GM06990 (cell line): ENCODE results near the gene WDR83.
A peak's percentile ranks its signal among the peaks of the same experiment; 100 is the strongest.

Experiments used
- DNase-seq: peaks from one replicate; pipeline ENCODE4 v3.0.0-alpha.2; 2011; ENCODE audit not compliant: insufficient read length; ENCODE audit errors: extremely low read depth
- H3K27me3 ChIP-seq: replicated peaks from 2 replicates; pipeline ENCODE4 v1.6.0; 2011; ENCODE audit warnings: low read length; ENCODE audit not compliant: control insufficient read depth, insufficient read depth
- H3K36me3 ChIP-seq: 2 replicates; pipeline ENCODE4 v1.5.1; 2011; ENCODE audit warnings: low read length; ENCODE audit not compliant: control insufficient read depth, insufficient read depth
- H3K4me3 ChIP-seq: replicated peaks from 2 replicates; pipeline ENCODE4 v1.5.1; 2011; ENCODE audit warnings: low read depth, mild to moderate bottlenecking, control low read depth, low read length
- CTCF ChIP-seq: IDR thresholded peaks from 2 replicates; pipeline ENCODE4 v1.5.1; 2011; ENCODE audit warnings: low read length, control low read depth, mild to moderate bottlenecking, inconsistent platforms; ENCODE audit not compliant: insufficient read depth, poor library complexity, severe bottlenecking

WDR83 gene

GRCh38 chr19:12667731-12668302 lies 1.2 kb downstream of the WDR83 start:
- no peak for TF ChIP-seq CTCF
- no peak for DNase-seq
- H3K36me3 ChIP-seq: peaks cover 23% of the 10 kb centered on the region
- no peaks in the 10 kb centered on the region for H3K27me3 ChIP-seq
- H3K4me3 ChIP-seq: no peak overlapping the region

DNA sequence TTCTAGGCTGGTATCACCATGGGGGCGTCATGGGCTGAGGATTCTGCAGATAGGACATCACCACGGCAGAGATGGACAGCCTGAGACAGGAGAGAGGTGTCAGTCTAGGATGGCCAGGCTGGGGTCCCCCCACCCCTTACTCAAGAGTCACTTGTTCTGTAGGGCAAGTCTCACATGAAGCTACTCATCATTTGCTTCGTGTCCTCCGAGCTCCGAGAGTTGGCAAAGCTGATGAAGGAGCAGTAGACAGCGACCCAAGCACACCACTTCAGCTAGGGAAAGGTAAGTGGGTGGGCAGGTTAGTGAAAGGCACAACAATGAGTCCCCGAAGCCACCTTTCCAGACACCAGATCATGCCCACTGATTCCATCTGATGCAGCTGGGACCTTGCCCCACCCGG lies 1.7 kb downstream of the WDR83 start:
- H3K36me3 ChIP-seq: peaks cover 23% of the 10 kb centered on the region
- H3K4me3 ChIP-seq: peak overlapping the region; percentile 84
- DNase-seq: no peak
- no peak for TF ChIP-seq CTCF
- H3K27me3 ChIP-seq: no peaks in the 10 kb centered on the region

DNA sequence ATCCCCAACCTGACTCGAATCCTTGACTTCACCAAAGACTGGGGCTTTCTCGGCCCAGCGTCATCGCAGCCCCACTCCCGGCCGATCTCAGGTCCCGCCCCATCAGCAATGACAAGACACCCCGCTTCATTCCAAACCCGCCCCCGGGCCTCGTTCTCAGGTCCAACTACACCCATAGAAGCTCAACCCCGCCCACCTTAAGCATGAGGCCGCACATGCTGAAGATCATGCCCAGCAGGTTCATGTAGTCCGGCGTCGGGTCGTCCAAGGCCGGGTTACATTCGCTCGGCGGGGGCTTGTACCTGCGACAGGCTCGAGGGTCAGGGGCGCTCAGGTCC lies 2.3 kb downstream of the WDR83 start:
- Histone ChIP-seq H3K27me3 (no peaks in the 10 kb centered on the region), H3K36me3 (peaks cover 18% of the 10 kb centered on the region), H3K4me3 (peak overlapping the region; percentile 84)
- TF ChIP-seq CTCF: no peak
- DNase-seq: no peak

DNA sequence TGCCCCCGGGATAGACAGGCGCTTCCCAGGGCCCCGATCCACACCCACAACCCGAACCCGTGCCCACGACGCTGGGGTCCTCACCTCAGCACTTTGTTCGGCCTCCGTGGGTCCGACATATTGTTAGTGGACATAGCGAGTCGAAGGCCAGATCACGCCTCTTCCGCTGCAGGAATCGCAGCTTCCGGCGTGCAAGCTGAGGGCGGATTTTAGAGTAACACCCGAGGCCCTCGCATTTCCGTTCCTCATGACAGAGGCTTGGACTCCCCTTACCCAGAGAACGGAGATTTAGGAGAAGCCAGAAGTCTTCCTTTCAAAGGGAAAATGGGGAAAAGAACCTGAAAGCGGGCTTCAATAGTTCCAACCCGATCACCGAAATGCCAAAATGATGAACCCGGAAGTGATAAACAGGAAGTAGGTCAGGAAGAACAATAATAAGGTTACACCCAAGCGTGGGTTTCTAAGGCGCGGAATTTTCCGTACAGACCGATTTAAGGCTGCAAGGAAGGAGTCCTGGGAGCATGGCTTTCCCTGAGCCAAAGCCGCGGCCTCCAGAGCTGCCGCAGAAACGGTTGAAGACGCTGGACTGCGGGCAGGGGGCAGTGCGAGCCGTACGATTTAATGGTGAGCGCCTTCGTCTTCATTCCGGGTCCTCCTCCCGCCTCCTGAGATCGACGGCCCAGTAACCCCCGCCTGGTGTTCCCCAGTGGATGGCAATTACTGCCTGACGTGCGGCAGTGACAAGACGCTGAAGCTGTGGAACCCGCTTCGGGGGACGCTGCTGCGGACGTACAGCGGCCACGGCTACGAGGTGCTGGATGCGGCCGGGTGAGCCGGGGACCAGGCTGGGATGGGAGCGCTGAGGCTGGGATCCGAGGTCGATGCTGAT lies 2.9 kb downstream of the WDR83 start:
- no peak for TF ChIP-seq CTCF
- H3K36me3 ChIP-seq: peaks cover 17% of the 10 kb centered on the region
- peak; percentile 83 for DNase-seq

GRCh38 chr19:12670159-12670928 lies 3.7 kb downstream of the WDR83 start:
- Histone ChIP-seq H3K27me3 (no peaks in the 10 kb centered on the region), H3K36me3 (peaks cover 15% of the 10 kb centered on the region), H3K4me3 (peak overlapping the region; percentile 84)
- no peak for TF ChIP-seq CTCF
- no peak for DNase-seq

More for the DNA sequence above, 2.9 kb downstream of the WDR83 start:
- Histone ChIP-seq H3K4me3 (peak overlapping the region; percentile 84), H3K27me3 (no peaks in the 10 kb centered on the region)
